HG03342 (cell line): ENCODE measurements around the gene ACAT2.
A peak's percentile ranks its signal among the peaks of the same experiment; 100 is the strongest.
"Not testable (repeated sequence)": the region's sequence is repeated elsewhere in the genome, so short reads cannot be mapped to it uniquely, and the experiment has no call there.

Experiments
- ATAC-seq: cut with Tn5 transposase; IDR thresholded peaks from one replicate; pipeline ENCODE4 v1.9.1; 2021; ENCODE audit warnings: mild to moderate bottlenecking, moderate library complexity; ENCODE audit not compliant: unreplicated experiment

The ACAT2 gene

GRCh38 chr6:159729598-159730331, 32.1 kb upstream of the ACAT2 start:
- ATAC-seq: no peak

- ATAC-seq: no peak
Observed at GRCh38 chr6:159730332-159730676, 31.5 kb upstream of the ACAT2 start.

GRCh38 chr6:159732550-159732949, 29.3 kb upstream of the ACAT2 start:
- not testable (repeated sequence) for ATAC-seq

- not testable (repeated sequence) for ATAC-seq
Observed at GRCh38 chr6:159733395-159733794, 28.4 kb upstream of the ACAT2 start.

- no peak for ATAC-seq
Observed at GRCh38 chr6:159736908-159737307, 24.9 kb upstream of the ACAT2 start.

GRCh38 chr6:159739341-159739740, 22.5 kb upstream of the ACAT2 start:
- ATAC-seq: no peak

GRCh38 chr6:159742165-159742564, 19.7 kb upstream of the ACAT2 start:
- ATAC-seq: no peak

- no peak for ATAC-seq
Observed at GRCh38 chr6:159745081-159745480, 16.8 kb upstream of the ACAT2 start.

- no peak for ATAC-seq
Observed at GRCh38 chr6:159746759-159747158, 15.1 kb upstream of the ACAT2 start.

- not testable (repeated sequence) for ATAC-seq
Observed at GRCh38 chr6:159748127-159748526, 13.7 kb upstream of the ACAT2 start.

GRCh38 chr6:159751448-159751847, 10.4 kb upstream of the ACAT2 start:
- ATAC-seq: no peak

GRCh38 chr6:159753081-159753872, 8.6 kb upstream of the ACAT2 start:
- ATAC-seq: no peak

GRCh38 chr6:159754401-159754800, 7.4 kb upstream of the ACAT2 start:
- ATAC-seq: no peak

GRCh38 chr6:159754959-159755914, 6.6 kb upstream of the ACAT2 start:
- no peak for ATAC-seq

GRCh38 chr6:159756508-159756907, 5.3 kb upstream of the ACAT2 start:
- ATAC-seq: no peak

- ATAC-seq: no peak
Observed at GRCh38 chr6:159758031-159759001, 3.5 kb upstream of the ACAT2 start.

- ATAC-seq: no peak
Observed at GRCh38 chr6:159759645-159760044, 2.2 kb upstream of the ACAT2 start.

GRCh38 chr6:159760602-159761057, 1.2 kb upstream of the ACAT2 start:
- no peak for ATAC-seq

- ATAC-seq: peak; percentile 1
Observed at GRCh38 chr6:159761129-159761872, 544 bp upstream of the ACAT2 start.
